ENCODE measurements around the gene MTMR2.

MTMR2 gene

GRCh38 chr11:95805869-95806268 lies 118.0 kb downstream of the MTMR2 start:
- no peak for ATAC-seq

GRCh38 chr11:95803973-95804372 lies 119.9 kb downstream of the MTMR2 start:
- ATAC-seq, result no peak

GRCh38 chr11:95802806-95803205 lies 121.1 kb downstream of the MTMR2 start:
- ATAC-seq, result no peak

GRCh38 chr11:95800438-95800837 lies 123.5 kb downstream of the MTMR2 start:
- ATAC-seq, result no peak

- no peak for ATAC-seq
Observed at GRCh38 chr11:95799546-95799945, 124.4 kb downstream of the MTMR2 start.

- no peak for ATAC-seq
Observed at GRCh38 chr11:95796501-95796900, 127.4 kb downstream of the MTMR2 start.

- ATAC-seq, result no peak
Observed at GRCh38 chr11:95795627-95796295, 128.1 kb downstream of the MTMR2 start.

- ATAC-seq, result no peak
Observed at GRCh38 chr11:95794086-95794485, 129.8 kb downstream of the MTMR2 start.

- ATAC-seq, result no peak
Observed at GRCh38 chr11:95793116-95793515, 130.8 kb downstream of the MTMR2 start.

DNA sequence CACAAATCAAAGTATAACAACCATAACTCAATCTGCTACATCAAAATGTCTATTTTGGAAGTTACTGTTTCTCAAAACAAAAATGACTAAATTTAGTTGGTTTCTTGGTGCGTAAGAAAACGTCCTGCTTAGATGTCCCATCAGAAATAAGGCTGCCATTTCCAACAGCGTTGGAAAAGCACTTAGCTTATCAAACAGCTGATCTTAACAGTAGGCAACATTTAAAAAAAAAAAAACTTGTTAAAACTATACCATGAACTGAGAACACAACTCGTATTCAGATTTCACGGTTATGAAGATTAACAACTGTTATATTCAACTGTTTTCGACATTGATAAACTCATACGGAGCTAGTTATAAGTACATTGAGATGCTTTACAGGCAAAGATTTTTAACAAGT lies 131.2 kb downstream of the MTMR2 start:
- no peak for ATAC-seq

GRCh38 chr11:95792200-95792599 lies 131.7 kb downstream of the MTMR2 start:
- ATAC-seq, result no peak

- no peak for ATAC-seq
Observed at GRCh38 chr11:95791709-95792033, 132.2 kb downstream of the MTMR2 start.

DNA sequence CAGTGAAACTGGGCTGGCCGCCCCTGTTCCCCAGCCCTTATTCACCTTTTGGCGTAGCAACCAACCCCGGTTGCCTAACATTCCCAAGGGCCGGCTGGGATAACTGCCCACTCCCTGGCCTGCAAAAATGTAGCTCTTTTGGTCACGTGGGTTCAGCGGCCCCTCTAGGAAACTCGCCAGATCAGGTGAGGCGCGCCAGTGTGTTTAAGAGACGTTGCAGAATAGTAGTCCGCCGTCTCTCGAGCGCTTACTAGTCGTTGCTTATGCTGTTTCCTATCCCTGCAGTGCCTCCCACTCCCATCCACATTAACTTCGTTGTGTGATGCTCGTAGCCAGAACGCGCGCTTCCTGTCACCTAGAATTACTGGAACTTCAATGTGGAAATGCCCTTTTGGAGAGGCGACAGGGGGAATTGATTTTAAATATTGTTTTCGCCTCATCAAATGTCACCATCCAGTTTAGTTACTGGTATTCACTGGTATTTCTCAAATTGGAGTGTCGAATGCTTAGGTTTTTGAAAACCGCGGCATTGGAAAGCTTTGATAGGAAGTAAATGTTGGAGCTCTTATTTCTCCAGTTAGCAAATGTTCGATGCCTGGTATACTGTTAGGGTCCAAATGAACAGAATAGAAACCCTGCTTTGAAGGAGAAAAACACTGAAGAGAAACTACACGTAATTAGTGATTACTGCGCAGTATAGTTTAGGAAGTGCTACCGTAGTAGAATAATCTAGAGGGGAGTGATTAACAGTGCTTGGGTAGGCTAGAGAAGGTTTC lies 132.8 kb downstream of the MTMR2 start:
- no peak for ATAC-seq

GRCh38 chr11:95790123-95790932 lies 133.6 kb downstream of the MTMR2 start, which contains the start of gene CEP57:
Gene CEP57 (plus strand): TSS chr11:95790498. CDS start chr11:95790699, 201 bp downstream.
- peak; percentile 72 to 74 for ATAC-seq

DNA sequence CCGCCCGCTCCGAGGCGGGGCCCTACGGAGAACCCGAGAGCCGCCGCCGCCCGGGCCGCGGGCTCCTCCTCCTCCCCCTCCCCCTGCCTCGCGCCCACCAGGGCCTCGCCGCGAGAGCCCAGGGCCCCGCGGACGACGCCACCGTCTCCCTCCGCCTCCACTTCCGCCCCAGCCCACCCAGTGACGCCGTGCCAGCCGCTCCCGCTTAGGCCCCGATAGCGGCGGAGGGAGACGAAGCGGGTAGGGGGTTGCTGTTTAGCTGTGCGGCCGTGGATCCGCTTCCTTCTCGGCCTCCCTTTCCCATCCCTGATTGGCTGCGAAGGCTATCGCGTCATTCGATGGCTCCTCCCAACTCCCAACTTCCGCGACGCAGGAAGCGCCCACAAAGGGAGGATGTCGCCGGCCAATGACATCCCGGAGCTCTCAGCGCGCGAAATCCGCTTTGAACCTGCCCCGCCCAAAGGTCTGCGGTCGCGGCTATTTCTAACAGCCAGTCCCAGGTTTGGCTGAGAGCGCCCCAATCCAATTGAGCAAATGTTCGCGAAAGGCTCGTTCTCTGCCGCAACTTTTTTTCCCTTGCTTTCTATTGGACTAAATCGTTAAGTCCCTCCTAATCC lies 134.3 kb downstream of the MTMR2 start, which contains the start of gene FAM76B:
Gene FAM76B, minus strand, starts transcription at position 277 of the 617 bp plus-strand sequence. CDS start 304 bp downstream, outside the sequence.
- ATAC-seq, result peak; percentile 77 to 82

- no peak for ATAC-seq
Observed at GRCh38 chr11:95788921-95789505, 134.9 kb downstream of the MTMR2 start.
